ENCODE data around the gene TTC33. TPM values are rescaled to one million over a fixed set of nuclear protein-coding genes. Genes with fewer than 3 reads are reported as not detected.

The TTC33 gene
- total and polyA plus RNA-seq, 4 donors: 5.3 to 30.5 (median 7.8) TPM

DNA sequence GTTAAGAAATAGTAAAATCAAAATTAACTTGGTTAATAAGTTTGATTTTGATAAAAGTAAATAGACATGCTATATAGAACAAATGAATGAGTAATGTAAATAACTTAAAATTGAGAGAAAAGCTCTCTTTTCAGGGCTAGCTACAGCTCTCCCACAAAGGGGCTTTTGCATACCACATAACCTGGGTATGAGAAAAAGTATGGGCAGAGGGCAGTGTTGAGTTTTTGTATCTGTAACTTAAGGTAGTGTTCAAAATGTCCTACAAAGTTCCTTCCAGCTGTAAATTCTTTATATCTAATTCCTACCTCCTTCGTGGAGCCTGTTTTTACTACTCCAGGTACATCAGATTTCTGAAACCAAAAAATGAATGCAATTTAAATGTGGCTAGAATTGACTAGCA, 18.9 kb upstream of the TTC33 start:
- peaks cover 10 to 26% (median 20%) of the 10 kb centered on the region in 4 donors for H3K36me3 ChIP-seq (ENCODE audit: control insufficient read depth in 4 of 4, insufficient read depth in 4 of 4, low read length in 4 of 4)
- ATAC-seq (ENCODE audit: insufficient read depth, low FRiP score) (no peak), DNase-seq (no peak)
- H3K27ac ChIP-seq (ENCODE audit: low read depth in 1 of 2, low read length in 1 of 2): no peak overlapping the region
- H3K27me3 ChIP-seq (ENCODE audit: control insufficient read depth in 3 of 3, insufficient read depth in 3 of 3, low read length in 2 of 3): no peaks in the 10 kb centered on the region
- no peaks in the 10 kb centered on the region for H3K9me3 ChIP-seq (ENCODE audit: control insufficient read depth in 4 of 4, insufficient read depth in 3 of 4, low read length in 3 of 4)
- H3K4me3 ChIP-seq: no peak overlapping the region
- H3K4me1 ChIP-seq (ENCODE audit: control insufficient read depth in 5 of 5, insufficient read depth in 5 of 5, low read length in 5 of 5): peaks cover 0 to 8% (median 0%) of the 10 kb centered on the region in 5 donors
- 86 to 93% methylated on average over 1 of the region's 1 CpG for WGBS, 2 donors
- TF ChIP-seq CTCF (IDR thresholded peaks at IDR 0.05; ENCODE audit: control extremely low read depth, extremely low read depth): no peak
- H3K9ac ChIP-seq (ENCODE audit: insufficient read depth in 1 of 2, low read length in 2 of 2): no peak overlapping the region

GRCh38 chr5:40770764-40771163, 15.0 kb upstream of the TTC33 start:
- Histone ChIP-seq H3K36me3 (ENCODE audit: control insufficient read depth in 4 of 4, insufficient read depth in 4 of 4, low read length in 4 of 4) (peaks cover 14 to 28% (median 20%) of the 10 kb centered on the region in 4 donors), H3K9ac (ENCODE audit: insufficient read depth in 1 of 2, low read length in 2 of 2) (no peak overlapping the region), H3K4me1 (ENCODE audit: control insufficient read depth in 5 of 5, insufficient read depth in 5 of 5, low read length in 5 of 5) (peaks cover 0 to under 1% (median 0%) of the 10 kb centered on the region in 5 donors), H3K4me3 (no peak overlapping the region), H3K27me3 (ENCODE audit: control insufficient read depth in 3 of 3, insufficient read depth in 3 of 3, low read length in 2 of 3) (no peaks in the 10 kb centered on the region), H3K27ac (ENCODE audit: low read depth in 1 of 2, low read length in 1 of 2) (no peak overlapping the region), H3K9me3 (ENCODE audit: control insufficient read depth in 4 of 4, insufficient read depth in 3 of 4, low read length in 3 of 4) (no peaks in the 10 kb centered on the region)
- no peak for TF ChIP-seq CTCF (IDR thresholded peaks at IDR 0.05; ENCODE audit: control extremely low read depth, extremely low read depth)
- no peak for ATAC-seq (ENCODE audit: insufficient read depth, low FRiP score)
- WGBS, 2 donors: 94 to 98% methylated on average over 5 of the region's 5 CpGs
- DNase-seq: no peak

DNA sequence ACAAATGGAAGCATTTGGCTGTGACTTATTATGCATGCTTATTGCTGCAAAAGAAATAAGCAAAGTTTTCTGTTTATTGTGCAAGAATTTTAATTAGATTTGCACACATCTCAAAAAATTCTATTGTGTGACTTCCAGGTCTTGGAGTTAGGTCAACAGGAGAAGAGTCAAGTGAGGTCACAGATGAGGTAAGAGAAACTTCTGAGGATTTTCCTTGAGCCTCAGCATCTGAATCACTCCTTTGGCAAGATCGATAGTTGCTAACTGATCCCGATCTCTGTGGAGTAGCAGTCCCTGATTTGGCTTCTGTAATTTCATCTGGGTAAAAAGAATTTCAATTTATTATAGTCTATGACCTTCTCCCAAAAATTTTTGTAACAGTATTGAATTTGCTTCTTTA, 6.9 kb upstream of the TTC33 start:
- WGBS, 2 donors: 94 to 95% methylated on average over 2 of the region's 2 CpGs
- H3K27ac ChIP-seq (ENCODE audit: low read depth in 1 of 2, low read length in 1 of 2): no peak overlapping the region
- no peak for TF ChIP-seq CTCF (IDR thresholded peaks at IDR 0.05; ENCODE audit: control extremely low read depth, extremely low read depth)
- no peak for DNase-seq
- H3K9ac ChIP-seq (ENCODE audit: insufficient read depth in 1 of 2, low read length in 2 of 2): no peak overlapping the region
- H3K4me3 ChIP-seq: no peak overlapping the region
- H3K4me1 ChIP-seq (ENCODE audit: control insufficient read depth in 5 of 5, insufficient read depth in 5 of 5, low read length in 5 of 5): no peaks in the 10 kb centered on the region
- H3K36me3 ChIP-seq (ENCODE audit: control insufficient read depth in 4 of 4, insufficient read depth in 4 of 4, low read length in 4 of 4): peaks cover 7 to 27% (median 19%) of the 10 kb centered on the region in 4 donors
- H3K9me3 ChIP-seq (ENCODE audit: control insufficient read depth in 4 of 4, insufficient read depth in 3 of 4, low read length in 3 of 4): no peaks in the 10 kb centered on the region
- H3K27me3 ChIP-seq (ENCODE audit: control insufficient read depth in 3 of 3, insufficient read depth in 3 of 3, low read length in 2 of 3): no peaks in the 10 kb centered on the region
- ATAC-seq (ENCODE audit: insufficient read depth, low FRiP score): no peak

DNA sequence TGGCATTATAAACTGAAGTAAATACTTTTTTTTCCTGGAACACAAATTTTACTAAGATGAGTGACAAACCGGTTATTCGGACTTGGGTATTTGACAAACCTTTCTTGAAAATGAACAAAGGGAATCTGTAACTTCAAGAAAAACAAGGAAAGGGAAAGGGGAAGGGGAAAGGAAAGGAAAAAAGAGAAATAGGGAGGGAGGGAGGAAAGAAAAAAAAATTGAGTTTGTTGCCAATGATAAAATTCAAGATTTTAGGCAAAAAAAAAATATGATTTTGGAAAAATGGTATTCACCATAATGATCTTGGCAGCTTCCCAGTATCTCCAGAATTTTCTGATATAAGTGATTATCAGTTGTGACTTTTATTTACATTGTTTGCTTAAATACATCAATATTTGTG, 1.6 kb upstream of the TTC33 start:
- Histone ChIP-seq H3K9me3 (ENCODE audit: control insufficient read depth in 4 of 4, insufficient read depth in 3 of 4, low read length in 3 of 4) (no peaks in the 10 kb centered on the region), H3K4me3 (no peak overlapping the region), H3K27ac (ENCODE audit: low read depth in 1 of 2, low read length in 1 of 2) (no peak overlapping the region), H3K4me1 (ENCODE audit: control insufficient read depth in 5 of 5, insufficient read depth in 5 of 5, low read length in 5 of 5) (peaks cover 0 to 12% (median 0%) of the 10 kb centered on the region in 5 donors), H3K27me3 (ENCODE audit: control insufficient read depth in 3 of 3, insufficient read depth in 3 of 3, low read length in 2 of 3) (no peaks in the 10 kb centered on the region), H3K9ac (ENCODE audit: insufficient read depth in 1 of 2, low read length in 2 of 2) (no peak overlapping the region), H3K36me3 (ENCODE audit: control insufficient read depth in 4 of 4, insufficient read depth in 4 of 4, low read length in 4 of 4) (peaks cover 1 to 8% (median 3%) of the 10 kb centered on the region in 4 donors)
- WGBS, 2 donors: 93 to 97% methylated on average over 2 of the region's 2 CpGs
- DNase-seq (no peak), ATAC-seq (ENCODE audit: insufficient read depth, low FRiP score) (no peak)
- no peak for TF ChIP-seq CTCF (IDR thresholded peaks at IDR 0.05; ENCODE audit: control extremely low read depth, extremely low read depth)
